ENCODE data around the gene IMMT. TPM values are rescaled to one million over a fixed set of nuclear protein-coding genes. Genes with fewer than 3 reads are reported as not detected.

Gene IMMT
- total and polyA plus RNA-seq, 2 of the 8 experiments (the other 6 are each of a cell fraction or from before 2014, with no cell fraction given), result 37.7 to 103 TPM

DNA sequence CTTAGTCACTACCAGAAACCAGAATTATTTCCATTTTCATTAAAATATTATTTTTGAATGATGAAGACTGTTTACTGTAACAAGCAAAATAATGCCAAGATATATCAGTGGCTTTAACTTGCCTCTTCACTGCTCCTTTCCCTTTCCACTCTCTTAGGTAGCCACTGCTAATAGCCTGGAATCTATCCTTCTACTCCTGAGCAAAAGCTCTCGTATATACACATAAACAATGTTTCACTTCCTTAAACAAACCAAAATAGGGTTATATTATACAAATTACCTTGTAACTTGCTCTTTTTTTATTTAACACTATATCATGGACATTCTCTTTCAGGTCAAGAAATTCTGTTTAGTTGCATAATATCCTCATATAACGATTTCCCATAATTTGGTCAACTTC, 20.8 kb downstream of the IMMT start:
- Histone ChIP-seq H3K79me2 (ENCODE audit: control insufficient read depth in 1 of 2, insufficient read depth in 2 of 2, low read length in 2 of 2) (no peaks in the 10 kb centered on the region), H2AK5ac (ENCODE audit: low read depth, low read length) (no peak overlapping the region), H4K20me1 (replicated peaks in 1 of 2; ENCODE audit: control insufficient read depth in 1 of 2, insufficient read depth in 2 of 2, low read length in 2 of 2) (peaks cover 0 to 2% of the 10 kb centered on the region in 2 experiments), H2AFZ (ENCODE audit: low read length) (no peak overlapping the region), H4K8ac (ENCODE audit: extremely low read depth, insufficient read depth, low read length) (no peak overlapping the region), H2BK15ac (ENCODE audit: low read length) (no peak overlapping the region), H3K4me3 (ENCODE audit: extremely low read depth in 1 of 4, insufficient read depth in 2 of 4, low read depth in 3 of 4, low read length in 4 of 4) (no peak overlapping the region), H3K56ac (replicated peaks; ENCODE audit: insufficient read length, low read depth, low read length) (no peak overlapping the region), H3K4me1 (replicated peaks in 1 of 4; ENCODE audit: control insufficient read depth in 3 of 4, insufficient read depth in 4 of 4, low read length in 3 of 4) (no peaks in the 10 kb centered on the region), H3K79me1 (ENCODE audit: low read depth, low read length) (no peaks in the 10 kb centered on the region), H3K27me3 (replicated peaks in 1 of 4; ENCODE audit: control insufficient read depth in 3 of 4, extremely low read depth in 1 of 4, insufficient read depth in 3 of 4, low read length in 3 of 4) (no peaks in the 10 kb centered on the region), H3K9me3 (ENCODE audit: insufficient read depth in 2 of 2, low read depth in 1 of 2, low read length in 1 of 2) (no peaks in the 10 kb centered on the region), H3K23me2 (ENCODE audit: low read depth, low read length) (no peaks in the 10 kb centered on the region), H3K27ac (ENCODE audit: low read depth, low read length) (no peak overlapping the region), H3K36me3 (ENCODE audit: control insufficient read depth in 2 of 4, insufficient read depth in 4 of 4, low read length in 3 of 4) (peaks cover 10 to 39% (median 29%) of the 10 kb centered on the region in 4 experiments; a peak in 7 of 8 replicates), H2BK12ac (ENCODE audit: low read depth, low read length) (no peak overlapping the region), H2BK20ac (ENCODE audit: low read length) (no peak overlapping the region), H3K4me2 (ENCODE audit: insufficient read depth in 1 of 2, low read depth in 2 of 2, low read length in 2 of 2) (no peak overlapping the region), H4K5ac (ENCODE audit: insufficient read length, low read depth, low read length) (no peak overlapping the region), H2BK120ac (replicated peaks; ENCODE audit: low read depth, low read length) (no peak overlapping the region), H4K91ac (replicated peaks; ENCODE audit: insufficient read length, low read length) (no peak overlapping the region), H3K23ac (ENCODE audit: insufficient read length) (no peak overlapping the region), H3K9ac (replicated peaks in 1 of 4; ENCODE audit: extremely low read depth in 1 of 4, low read depth in 3 of 4, low read length in 3 of 4) (peak overlapping the region in 1 of 4 experiments; percentile 34; a peak in 1 of 7 replicates), H3K18ac (ENCODE audit: extremely low read depth, low read length) (no peak overlapping the region), H3K4ac (replicated peaks; ENCODE audit: insufficient read length, low read depth, low read length) (no peak overlapping the region), H3K14ac (ENCODE audit: insufficient read length) (no peak overlapping the region), H2BK5ac (ENCODE audit: low read depth, low read length) (no peak overlapping the region)
- POLR2A ChIA-PET (ENCODE audit: partially characterized antibody), result no interaction called here
- no peak for FAIRE-seq
- no peak for DNase-seq (ENCODE audit: low read depth in 1 of 2, low spot score in 2 of 2)
- CTCF ChIA-PET (ENCODE audit: partially characterized antibody), result no interaction called here
- 92% methylated on average over 2 of the region's 2 CpGs; no CpG with 5 or more reads in 1 of the 2 experiments for WGBS, 2 experiments (ENCODE audit: extremely low coverage in 1 of 2, insufficient coverage in 1 of 2, insufficient read length in 1 of 2, insufficient replicate concordance in 2 of 2, low coverage in 1 of 2, low lambda C conversion rate in 2 of 2, missing lambda C conversion rate in 1 of 2)
- no peak for TF ChIP-seq HDAC2 (IDR thresholded peaks at IDR 0.05; ENCODE audit: borderline replicate concordance in 1 of 2, low read depth in 2 of 2, low read length in 2 of 2)
- no peak for TF ChIP-seq TAF7 (optimal IDR thresholded peaks at IDR 0.05; ENCODE audit: borderline replicate concordance, low read depth, low read length)
- no peak for TF ChIP-seq CTBP2 (IDR thresholded peaks at IDR 0.05; ENCODE audit: borderline replicate concordance, insufficient read depth, insufficient read length, low read length)
- TF ChIP-seq SP2 (IDR thresholded peaks at IDR 0.05; ENCODE audit: low read length), result no peak
- TF ChIP-seq POLR2A (IDR thresholded peaks at IDR 0.05; ENCODE audit: control extremely low read depth in 1 of 2, low read depth in 2 of 2, low read length in 2 of 2), result no peak
- TF ChIP-seq SIN3A (conservative IDR thresholded peaks at IDR 0.05 in 1 of 2, IDR thresholded peaks at IDR 0.05 in 1 of 2; ENCODE audit: low read depth in 1 of 2, low read length in 2 of 2), result no peak
- TF ChIP-seq RXRA (IDR thresholded peaks at IDR 0.05; ENCODE audit: insufficient read depth, low read depth, low read length), result no peak
- no peak for TF ChIP-seq BCL11A (IDR thresholded peaks at IDR 0.05; ENCODE audit: low read depth in 2 of 2, low read length in 2 of 2)
- TF ChIP-seq CBX5 (IDR thresholded peaks at IDR 0.05; ENCODE audit: low read depth, low read length), result no peak
- no peak for TF ChIP-seq RAD21 (IDR thresholded peaks at IDR 0.05 in 1 of 2, conservative IDR thresholded peaks at IDR 0.05 in 1 of 2; ENCODE audit: low read depth in 2 of 2, low read length in 2 of 2)
- TF ChIP-seq SIX5 (IDR thresholded peaks at IDR 0.05; ENCODE audit: low read depth, low read length), result no peak
- no peak for TF ChIP-seq EZH2 (IDR thresholded peaks at IDR 0.05; ENCODE audit: low read depth, low read length, severe bottlenecking)
- no peak for TF ChIP-seq ASH2L (IDR thresholded peaks at IDR 0.05; ENCODE audit: low read length)
- TF ChIP-seq CREB1 (IDR thresholded peaks at IDR 0.05), result no peak
- TF ChIP-seq POLR2AphosphoS5 (IDR thresholded peaks at IDR 0.05; ENCODE audit: low read depth, low read length), result no peak

Data from H1 (cell line).